Spleen (tissue), 11 donors: Measurements from ENCODE around the gene DAPL1. TPM values are rescaled to one million over a fixed set of nuclear protein-coding genes. Genes with fewer than 3 reads are reported as not detected.

Source experiments
- DNase-seq: peaks from one replicate; pipeline ENCODE4 v3.0.0-alpha.2; 2020
- H3K27ac ChIP-seq, 8 donors: fragments of 200-600 bp; sonication (generic) in 7 of 8; 1 replicate in 4 of 8; 2 replicates in 4 of 8; pipeline versions ENCODE4 v1.5.0 to v1.8.0; 2016 to 2021; ENCODE audit warnings: inconsistent platforms in 4 of 8, mild to moderate bottlenecking in 4 of 8, moderate library complexity in 1 of 8
- H3K27me3 ChIP-seq, 7 donors: fragments of 200-600 bp; sonication (generic) in 6 of 7; replicated peaks in 1 of 7; 1 replicate in 4 of 7; 2 replicates in 3 of 7; pipeline versions ENCODE4 v1.5.0 to v1.8.0; 2016 to 2021; ENCODE audit warnings: inconsistent platforms in 3 of 7, mild to moderate bottlenecking in 1 of 7
- H3K36me3 ChIP-seq, 6 donors: fragments of 200-600 bp; sonication (generic) in 5 of 6; 1 replicate in 4 of 6; 2 replicates in 2 of 6; pipeline versions ENCODE4 v1.5.0 to v1.8.0; 2016 to 2021; ENCODE audit warnings: inconsistent platforms in 2 of 6
- H3K4me1 ChIP-seq, 6 donors: fragments of 200-600 bp; sonication (generic) in 5 of 6; 1 replicate in 3 of 6; 2 replicates in 3 of 6; pipeline versions ENCODE4 v1.5.0 to v1.8.0; 2016 to 2021; ENCODE audit warnings: inconsistent platforms in 3 of 6
- H3K4me3 ChIP-seq, 8 donors: fragments of 200-600 bp; sonication (generic) in 7 of 8; 1 replicate in 4 of 8; 2 replicates in 4 of 8; pipeline versions ENCODE4 v1.5.0 to v1.8.0; 2016 to 2021; ENCODE audit warnings: inconsistent platforms in 4 of 8, mild to moderate bottlenecking in 4 of 8, moderate library complexity in 2 of 8
- H3K9me3 ChIP-seq, 8 donors: fragments of 200-600 bp; sonication (generic) in 7 of 8; 1 replicate in 4 of 8; 2 replicates in 4 of 8; pipeline versions ENCODE4 v1.5.0 to v1.8.0; 2016 to 2021; ENCODE audit warnings: inconsistent platforms in 4 of 8
- POLR2A ChIP-seq, 3 donors: fragments of 450-650 bp; IDR thresholded peaks; one replicate each; pipeline ENCODE4 v1.5.1; 2017; ENCODE audit warnings: antibody characterized with exemption in 3 of 3, mild to moderate bottlenecking in 1 of 3
- POLR2AphosphoS5 ChIP-seq, 3 donors: sonication (generic); formaldehyde crosslinking; IDR thresholded peaks; one replicate each; pipeline ENCODE4 v1.5.1; 2017; ENCODE audit warnings: antibody characterized with exemption in 3 of 3
- WGBS, 5 donors: extraction: QIAGEN DNeasy Blood & Tissue Kit in 3 of 5; methylation state at CpG; one replicate each; pipeline versions ENCODE4 v1.1.5 to v1.1.7; 2013 to 2018; 5-methylcytosine and 5-hydroxymethylcytosine counted together
- intact Hi-C: fragments of 100-400 bp; cut with DNase I; formaldehyde crosslinking; loops from one replicate; pipeline ENCODE4 v1.15.0; 2023; ENCODE audit warnings: low total_unique reads
- polyA plus RNA-seq, 3 donors: library from polyadenylated mRNA; stranded (reverse); fragments of 200-250 nt; gene quantifications; one replicate each; pipeline ENCODE4 v1.2.1, GENCODE V29; 2013
- total RNA-seq, 7 donors: library from RNA; depleted of rRNA in 3 of 7; stranded (reverse); fragments of >200 nt in 3 of 7; fragmentation: NEBNext Ultra II Directional in 4 of 7; extraction: Animal tissue kit (Norgen Biotek cat#: 25700) in 4 of 7; gene quantifications; one replicate each; pipeline versions ENCODE4 v1.1.0 to v1.2.1, GENCODE V29; 2016 to 2021
- TF ChIP-seq, protein P1 (sequence below), 11 experiments: fragments of 200-600 bp in 7 of 11; fragments of 450-650 bp in 4 of 11; sonication (generic) in 4 of 11; IDR thresholded peaks in 8 of 11; conservative IDR thresholded peaks in 3 of 11; 1 replicate in 7 of 11; 2 replicates in 4 of 11; pipeline versions ENCODE4 v1.4.0 to v1.8.0; 2016 to 2021; ENCODE audit warnings: antibody characterized with exemption in 11 of 11, inconsistent platforms in 4 of 11, mild to moderate bottlenecking in 1 of 11
- donor health status: healthy with polysubstance abuse.
- donor health status: DM: no; HTN: no; CAD: no; lungs with moderate emphysema.
- donor health status: DM: no; HTN: no; CAD: no.
- donor health status: Bipolar disorder and iron deficiency.
- donor health status: healthy.
- donor health status: DM: no; HTN: no; CAD: no.
- donor health status: DM: yes; HTN: yes; CAD: no.

Gene DAPL1
- total and polyA plus RNA-seq, 10 donors: 0.21 to 4.1 (median 0.73) TPM; not detected in 7

DNA sequence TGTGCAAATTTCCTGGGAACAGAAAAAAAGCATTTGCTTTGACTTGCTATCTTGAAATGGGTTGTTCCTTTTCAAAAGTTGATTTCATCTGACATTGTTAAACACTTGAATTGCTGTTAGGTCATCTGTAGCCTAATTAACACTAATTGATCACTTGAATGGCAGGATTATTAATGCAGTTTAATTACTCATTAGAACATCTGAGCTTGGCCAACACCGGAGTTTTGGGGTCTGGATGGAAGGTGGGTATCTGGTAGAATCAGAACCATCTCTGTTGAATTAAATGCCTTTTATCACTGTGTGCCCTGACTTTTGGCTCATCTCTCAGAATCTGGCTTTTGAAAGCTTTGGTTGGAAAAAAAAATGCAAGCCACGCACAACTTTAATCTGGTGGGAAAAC, 8.4 kb downstream of the DAPL1 start:
- Histone ChIP-seq H3K36me3 (no peaks in the 10 kb centered on the region), H3K4me1 (no peaks in the 10 kb centered on the region), H3K27ac (no peak overlapping the region), H3K9me3 (no peaks in the 10 kb centered on the region), H3K27me3 (no peaks in the 10 kb centered on the region), H3K4me3 (no peak overlapping the region)
- intact Hi-C loops: no loop called here
- TF ChIP-seq POLR2A (IDR thresholded peaks at IDR 0.05) (no peak), POLR2AphosphoS5 (IDR thresholded peaks at IDR 0.05) (no peak)
- TF ChIP-seq, protein P1, sequence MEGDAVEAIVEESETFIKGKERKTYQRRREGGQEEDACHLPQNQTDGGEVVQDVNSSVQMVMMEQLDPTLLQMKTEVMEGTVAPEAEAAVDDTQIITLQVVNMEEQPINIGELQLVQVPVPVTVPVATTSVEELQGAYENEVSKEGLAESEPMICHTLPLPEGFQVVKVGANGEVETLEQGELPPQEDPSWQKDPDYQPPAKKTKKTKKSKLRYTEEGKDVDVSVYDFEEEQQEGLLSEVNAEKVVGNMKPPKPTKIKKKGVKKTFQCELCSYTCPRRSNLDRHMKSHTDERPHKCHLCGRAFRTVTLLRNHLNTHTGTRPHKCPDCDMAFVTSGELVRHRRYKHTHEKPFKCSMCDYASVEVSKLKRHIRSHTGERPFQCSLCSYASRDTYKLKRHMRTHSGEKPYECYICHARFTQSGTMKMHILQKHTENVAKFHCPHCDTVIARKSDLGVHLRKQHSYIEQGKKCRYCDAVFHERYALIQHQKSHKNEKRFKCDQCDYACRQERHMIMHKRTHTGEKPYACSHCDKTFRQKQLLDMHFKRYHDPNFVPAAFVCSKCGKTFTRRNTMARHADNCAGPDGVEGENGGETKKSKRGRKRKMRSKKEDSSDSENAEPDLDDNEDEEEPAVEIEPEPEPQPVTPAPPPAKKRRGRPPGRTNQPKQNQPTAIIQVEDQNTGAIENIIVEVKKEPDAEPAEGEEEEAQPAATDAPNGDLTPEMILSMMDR (IDR thresholded peaks at IDR 0.05 in 8 of 11, conservative IDR thresholded peaks at IDR 0.05 in 3 of 11): no peak
- DNase-seq: no peak
- whole genome bisulfite sequencing, 5 donors: 66 to 97% (median 95%) methylated on average over 2 of the region's 2 CpGs

DNA sequence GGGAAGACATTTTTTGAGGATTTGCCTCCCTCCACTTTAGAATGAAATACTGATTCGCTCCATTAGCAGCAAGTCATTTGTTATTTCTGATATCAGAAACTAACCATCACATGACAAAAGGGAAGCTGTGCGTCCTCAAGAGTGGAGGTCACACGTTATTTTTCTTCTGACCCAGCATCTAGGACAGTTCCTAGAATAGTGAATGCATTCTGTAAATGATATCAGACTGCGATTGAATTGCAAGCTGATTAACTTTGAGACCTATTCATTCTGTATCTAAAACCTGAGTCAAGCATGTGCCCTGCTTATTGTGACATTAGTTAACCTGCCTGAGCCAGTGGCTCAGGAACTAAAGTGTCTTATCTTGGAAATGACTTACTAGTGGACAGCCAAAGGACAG, 10.1 kb downstream of the DAPL1 start:
- Histone ChIP-seq H3K27ac (no peak overlapping the region), H3K27me3 (peaks cover 0 to 3% (median 0%) of the 10 kb centered on the region in 7 donors), H3K4me3 (no peak overlapping the region), H3K9me3 (no peaks in the 10 kb centered on the region), H3K4me1 (no peaks in the 10 kb centered on the region), H3K36me3 (no peaks in the 10 kb centered on the region)
- 75 to 88% (median 84%) methylated on average over 4 of the region's 4 CpGs for WGBS, 5 donors
- TF ChIP-seq POLR2A (IDR thresholded peaks at IDR 0.05): no peak
- TF ChIP-seq, protein P1 (IDR thresholded peaks at IDR 0.05 in 8 of 11, conservative IDR thresholded peaks at IDR 0.05 in 3 of 11): no peak
- TF ChIP-seq POLR2AphosphoS5 (IDR thresholded peaks at IDR 0.05): no peak
- no peak for DNase-seq
- intact Hi-C loops: no loop called here

DNA sequence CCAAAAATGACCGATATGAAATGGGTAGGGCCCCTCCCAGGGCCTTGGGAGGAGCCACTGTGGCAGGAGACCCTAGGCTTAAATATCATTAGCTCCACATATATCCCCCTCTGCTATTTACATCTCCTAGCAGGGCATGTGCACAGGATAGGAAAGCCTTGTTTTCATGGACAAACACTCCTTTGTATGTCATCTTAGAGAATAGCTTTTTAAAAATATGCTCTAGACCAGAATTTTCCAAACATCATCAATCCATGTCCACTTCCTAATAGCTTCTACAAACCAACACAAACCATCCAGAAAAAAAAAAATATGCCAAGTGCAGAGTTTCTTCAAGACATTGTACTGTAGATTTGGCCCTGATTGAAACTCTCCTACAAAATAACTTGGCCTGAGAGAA, 10.8 kb downstream of the DAPL1 start:
- H3K27ac ChIP-seq: no peak overlapping the region
- H3K27me3 ChIP-seq: peaks cover 0 to 3% (median 0%) of the 10 kb centered on the region in 7 donors
- H3K4me3 ChIP-seq: no peak overlapping the region
- H3K36me3 ChIP-seq: no peaks in the 10 kb centered on the region
- no peaks in the 10 kb centered on the region for H3K4me1 ChIP-seq
- intact Hi-C loops: no loop called here
- TF ChIP-seq POLR2A (IDR thresholded peaks at IDR 0.05) (no peak), POLR2AphosphoS5 (IDR thresholded peaks at IDR 0.05) (no peak)
- TF ChIP-seq, protein P1 (IDR thresholded peaks at IDR 0.05 in 8 of 11, conservative IDR thresholded peaks at IDR 0.05 in 3 of 11): no peak
- no peaks in the 10 kb centered on the region for H3K9me3 ChIP-seq
- WGBS, 5 donors: 63 to 83% (median 76%) methylated on average over 1 of the region's 1 CpG
- no peak for DNase-seq

DNA sequence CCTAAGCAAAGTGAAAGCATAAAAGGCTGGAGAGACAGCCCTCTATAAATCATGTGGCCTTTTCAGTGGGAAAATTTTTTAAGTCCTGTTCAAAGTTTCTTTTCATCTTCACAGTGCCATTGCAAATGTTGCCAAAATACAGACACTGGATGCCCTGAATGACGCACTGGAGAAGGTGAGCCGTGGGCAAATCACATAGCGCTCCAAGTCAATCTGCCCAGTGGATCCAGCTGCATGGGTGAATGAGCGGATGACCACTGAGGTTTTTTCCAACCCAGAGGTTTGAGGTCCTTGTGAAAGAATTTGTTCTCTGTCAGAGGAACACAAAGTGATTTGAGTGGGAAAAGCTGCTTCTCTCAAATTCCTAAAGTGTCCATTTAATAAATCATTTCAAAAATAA, 11.8 kb downstream of the DAPL1 start:
- Histone ChIP-seq H3K27ac (no peak overlapping the region), H3K4me3 (no peak overlapping the region), H3K27me3 (peaks cover 0 to 3% (median 0%) of the 10 kb centered on the region in 7 donors), H3K36me3 (no peaks in the 10 kb centered on the region), H3K9me3 (no peaks in the 10 kb centered on the region), H3K4me1 (no peaks in the 10 kb centered on the region)
- no peak for DNase-seq
- 80 to 94% (median 91%) methylated on average over 4 of the region's 4 CpGs for WGBS, 5 donors
- intact Hi-C loops: no loop called here
- no peak for TF ChIP-seq POLR2AphosphoS5 (IDR thresholded peaks at IDR 0.05)
- TF ChIP-seq POLR2A (IDR thresholded peaks at IDR 0.05): no peak
- TF ChIP-seq, protein P1 (IDR thresholded peaks at IDR 0.05 in 8 of 11, conservative IDR thresholded peaks at IDR 0.05 in 3 of 11): no peak
